Thoracic aorta (tissue), 2 donors: ENCODE results near the gene CDYL. TPM values are rescaled to one million over a fixed set of nuclear protein-coding genes. Genes with fewer than 3 reads are reported as not detected.

ENCODE experiments used
- total RNA-seq, 2 donors: library from RNA; depleted of rRNA; stranded (reverse); fragments of >200 nt; gene quantifications; one replicate each; pipeline versions ENCODE4 v1.1.0 to v1.2.3, GENCODE V29; 2016

CDYL gene
- total RNA-seq, 2 donors from 2014 or later: 22.7 to 38.2 TPM

Other genes with a start within 250 kb of the CDYL start
- 10 to 100 TPM in 1 of 2 donors, 1 to 10 TPM in 1; 2.4 to 11.4 TPM for gene RPP40, start 227.6 kb downstream of the CDYL start, total RNA-seq